ENCODE measurements around the gene THOC3. TPM values are rescaled to one million over a fixed set of nuclear protein-coding genes. Genes with fewer than 3 reads are reported as not detected.
A peak's percentile ranks its signal among the peaks of the same experiment; 100 is the strongest.
"Not testable (repeated sequence)": the region's sequence is repeated elsewhere in the genome, so short reads cannot be mapped to it uniquely, and the experiment has no call there.

THOC3 gene, protein sequence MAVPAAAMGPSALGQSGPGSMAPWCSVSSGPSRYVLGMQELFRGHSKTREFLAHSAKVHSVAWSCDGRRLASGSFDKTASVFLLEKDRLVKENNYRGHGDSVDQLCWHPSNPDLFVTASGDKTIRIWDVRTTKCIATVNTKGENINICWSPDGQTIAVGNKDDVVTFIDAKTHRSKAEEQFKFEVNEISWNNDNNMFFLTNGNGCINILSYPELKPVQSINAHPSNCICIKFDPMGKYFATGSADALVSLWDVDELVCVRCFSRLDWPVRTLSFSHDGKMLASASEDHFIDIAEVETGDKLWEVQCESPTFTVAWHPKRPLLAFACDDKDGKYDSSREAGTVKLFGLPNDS
- total RNA-seq (2014; rRNA removed; shearing (Covaris generic); ENCODE audit: low replicate concordance): 42.8 and 58.1 TPM in 2 replicates

GRCh38 chr5:175967471-175968372 is at the start of gene THOC3:
THOC3 (minus strand) TSS chr5:175968315; CDS start chr5:175968208, 107 bp downstream.
- peak; percentile 76 for DNase-seq
- not testable (repeated sequence) for H3K27me3 ChIP-seq, H3K9me3 ChIP-seq, H3K36me3 ChIP-seq
- H3K4me3 ChIP-seq: peak within 1 kb of the TSS; percentile 83

- H3K4me3 ChIP-seq, H3K27me3 ChIP-seq, H3K36me3 ChIP-seq, H3K9me3 ChIP-seq, DNase-seq: not testable (repeated sequence)
Observed at GRCh38 chr5:176017324-176017723, 49.2 kb upstream of the THOC3 start.

DNA sequence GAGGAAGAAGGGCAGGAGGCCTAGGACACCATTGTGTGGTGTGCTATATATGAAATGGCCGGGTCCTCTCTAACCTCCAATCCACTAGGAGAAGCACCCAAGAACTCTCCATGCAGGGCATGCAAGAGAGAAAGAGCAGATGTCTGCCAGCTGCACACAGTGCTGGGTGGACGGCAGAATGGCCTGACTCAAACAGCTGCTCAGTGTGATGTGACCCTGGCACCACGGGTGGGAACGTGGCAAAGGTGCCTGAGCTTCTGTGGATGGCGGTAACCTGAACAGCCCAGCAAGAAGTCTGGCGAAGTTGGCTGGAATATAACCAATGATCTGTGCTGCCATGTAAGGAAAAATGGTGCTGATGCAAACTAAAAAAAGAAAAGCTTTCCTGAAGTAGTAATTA is 46.2 kb upstream of the THOC3 start:
- not testable (repeated sequence) for H3K9me3 ChIP-seq, H3K36me3 ChIP-seq, H3K27me3 ChIP-seq, DNase-seq, H3K4me3 ChIP-seq

DNA sequence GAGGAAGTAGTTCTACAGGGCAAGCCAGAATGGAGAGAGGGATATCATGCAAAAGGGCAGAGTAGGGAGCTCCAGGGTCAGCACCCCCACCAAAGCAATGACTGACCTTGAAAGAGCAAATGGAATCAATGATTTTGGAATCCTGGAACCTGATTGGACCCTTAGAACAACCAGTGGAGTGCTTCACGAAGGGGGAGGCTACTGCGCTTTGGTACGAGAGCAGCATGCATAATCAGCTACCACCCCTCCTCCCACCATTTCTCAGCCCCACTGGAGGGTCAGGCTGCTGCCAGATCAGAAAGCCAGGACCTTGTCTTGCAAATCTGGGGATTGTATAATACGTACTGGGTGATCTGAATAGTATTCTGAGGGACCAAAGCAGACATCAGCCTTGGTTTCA is 43.0 kb upstream of the THOC3 start:
- H3K36me3 ChIP-seq, DNase-seq, H3K27me3 ChIP-seq, H3K4me3 ChIP-seq, H3K9me3 ChIP-seq: not testable (repeated sequence)

DNA sequence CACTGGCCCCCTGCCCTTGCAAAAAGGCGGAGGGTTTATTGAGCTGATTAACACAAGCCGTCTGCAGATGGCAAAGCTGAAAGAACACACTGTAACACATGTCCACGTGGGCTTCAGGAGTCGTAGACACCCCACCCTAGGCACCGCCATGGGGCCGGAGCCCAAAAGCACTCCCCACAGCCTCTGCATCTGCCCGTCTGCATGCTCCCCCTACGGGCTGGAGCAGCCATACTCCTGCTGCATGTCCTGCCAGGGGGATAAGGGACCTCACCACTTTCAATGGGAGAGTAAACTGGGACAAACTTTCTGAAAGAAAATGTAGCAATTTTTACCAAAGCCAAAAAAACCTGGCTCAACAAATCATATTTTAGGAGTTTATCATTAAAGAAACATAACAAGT is 42.1 kb upstream of the THOC3 start:
- H3K36me3 ChIP-seq, H3K9me3 ChIP-seq, H3K4me3 ChIP-seq, DNase-seq, H3K27me3 ChIP-seq: not testable (repeated sequence)

- not testable (repeated sequence) for H3K9me3 ChIP-seq
Observed at GRCh38 chr5:176007220-176007619, 39.1 kb upstream of the THOC3 start.

DNA sequence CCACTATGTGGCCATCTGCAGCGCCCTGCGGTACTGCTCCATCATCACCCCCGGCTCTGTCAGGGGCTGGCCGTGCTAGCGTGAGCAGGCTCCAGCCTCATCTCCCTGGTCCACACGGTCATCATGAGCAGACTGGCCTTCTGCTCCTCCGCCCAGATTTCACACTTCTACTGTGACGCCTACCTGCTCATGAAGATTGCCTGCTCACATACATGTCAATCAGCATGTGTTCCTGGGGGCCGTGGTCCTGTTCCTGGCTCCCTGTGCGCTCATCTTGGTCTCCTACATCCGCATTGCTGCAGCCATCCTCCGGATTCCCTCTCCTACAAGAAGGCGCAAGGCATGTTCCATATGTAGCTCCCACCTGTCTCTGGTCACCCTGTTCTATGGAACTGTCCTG is 38.7 kb upstream of the THOC3 start:
- not testable (repeated sequence) for H3K9me3 ChIP-seq, H3K36me3 ChIP-seq, DNase-seq, H3K4me3 ChIP-seq, H3K27me3 ChIP-seq

More at GRCh38 chr5:176007220-176007619, 39.1 kb upstream of the THOC3 start:
- H3K4me3 ChIP-seq, H3K36me3 ChIP-seq, DNase-seq, H3K27me3 ChIP-seq: not testable (repeated sequence)

- not testable (repeated sequence) for DNase-seq, H3K36me3 ChIP-seq, H3K4me3 ChIP-seq, H3K27me3 ChIP-seq, H3K9me3 ChIP-seq
Observed at GRCh38 chr5:175997979-175998378, 29.9 kb upstream of the THOC3 start.

DNA sequence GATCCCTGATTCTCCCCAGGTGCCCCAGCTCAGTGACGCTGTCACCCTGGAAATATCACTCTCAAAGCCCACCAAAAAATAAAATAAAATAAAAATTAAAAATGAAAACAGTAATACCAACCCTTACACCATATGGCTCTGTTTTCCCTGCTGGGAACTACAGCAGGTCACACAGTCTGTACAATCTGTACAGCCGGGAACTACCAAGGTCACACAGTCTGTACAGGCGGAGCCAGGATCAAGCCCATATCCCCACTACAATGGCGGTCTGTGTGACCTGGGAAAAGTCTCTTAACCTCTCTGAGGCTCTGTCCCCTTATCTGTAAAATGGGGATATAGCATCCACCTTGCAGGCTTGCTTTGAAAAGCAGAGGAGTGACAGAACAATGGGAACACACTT is 29.4 kb upstream of the THOC3 start:
- H3K9me3 ChIP-seq, H3K27me3 ChIP-seq, DNase-seq, H3K36me3 ChIP-seq, H3K4me3 ChIP-seq: not testable (repeated sequence)

DNA sequence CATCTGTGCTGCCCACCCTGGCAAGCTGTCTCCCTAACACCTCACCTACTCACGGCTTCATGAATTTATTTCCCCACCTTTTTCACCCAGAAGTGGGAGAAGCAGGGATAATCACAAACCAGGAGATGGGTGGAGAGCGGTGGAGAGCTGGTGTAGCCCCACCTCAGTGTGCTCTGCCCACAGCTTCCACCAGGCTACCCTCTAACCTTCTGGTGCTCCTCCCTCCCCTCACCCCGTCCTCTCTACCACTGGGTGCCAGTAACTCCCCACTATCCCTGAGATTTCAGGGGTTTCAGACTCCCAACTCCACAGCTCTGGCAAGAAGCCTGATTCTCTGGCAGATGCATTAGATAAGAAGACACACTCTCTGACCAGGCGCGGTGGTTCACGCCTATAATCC is 28.7 kb upstream of the THOC3 start:
- H3K9me3 ChIP-seq, H3K27me3 ChIP-seq, DNase-seq, H3K36me3 ChIP-seq, H3K4me3 ChIP-seq: not testable (repeated sequence)

DNA sequence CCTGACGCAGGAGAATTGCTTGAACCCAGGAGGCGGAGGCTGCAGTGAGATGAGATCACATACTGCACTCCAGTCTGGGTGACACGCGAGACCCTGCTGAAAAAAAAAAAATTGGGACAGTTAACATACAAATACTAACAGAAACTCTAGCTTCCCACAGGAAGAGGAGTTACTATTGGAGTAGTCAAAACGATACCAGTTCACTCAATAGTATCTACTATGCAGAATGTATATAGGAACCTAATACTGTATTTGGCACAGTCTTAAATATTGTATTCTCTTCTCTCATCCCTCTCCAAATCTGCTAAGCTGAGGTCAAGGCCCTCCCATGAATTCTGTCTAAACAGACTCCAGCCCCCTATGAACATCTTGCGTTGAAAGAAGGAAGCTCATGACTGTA is 27.4 kb upstream of the THOC3 start:
- H3K9me3 ChIP-seq, H3K27me3 ChIP-seq, H3K4me3 ChIP-seq, DNase-seq, H3K36me3 ChIP-seq: not testable (repeated sequence)

- not testable (repeated sequence) for H3K4me3 ChIP-seq, DNase-seq, H3K27me3 ChIP-seq, H3K9me3 ChIP-seq, H3K36me3 ChIP-seq
Observed at GRCh38 chr5:175979371-175979995, 11.4 kb upstream of the THOC3 start.

DNA sequence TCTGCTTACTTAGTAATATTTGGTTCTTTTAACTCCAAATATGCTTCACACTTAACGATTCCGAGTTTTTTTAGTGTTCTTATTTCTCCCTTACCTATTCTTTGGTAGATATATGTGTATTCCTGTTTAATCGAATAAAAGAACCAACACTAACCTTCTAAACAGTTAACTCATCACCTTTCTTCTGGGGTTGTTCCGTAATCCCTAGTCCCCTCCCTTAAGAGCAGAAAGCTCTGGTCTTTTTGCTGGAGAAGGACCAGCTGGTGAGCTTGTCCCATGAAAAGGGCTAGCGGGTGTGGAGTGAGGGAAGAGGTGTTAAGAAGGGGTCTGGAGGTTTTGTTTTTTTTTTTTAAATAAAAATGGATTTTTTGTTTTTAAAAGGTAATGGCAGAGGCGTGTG is 266 bp upstream of the THOC3 start:
- not testable (repeated sequence) for H3K9me3 ChIP-seq, H3K36me3 ChIP-seq, H3K27me3 ChIP-seq, H3K4me3 ChIP-seq, DNase-seq

DNA sequence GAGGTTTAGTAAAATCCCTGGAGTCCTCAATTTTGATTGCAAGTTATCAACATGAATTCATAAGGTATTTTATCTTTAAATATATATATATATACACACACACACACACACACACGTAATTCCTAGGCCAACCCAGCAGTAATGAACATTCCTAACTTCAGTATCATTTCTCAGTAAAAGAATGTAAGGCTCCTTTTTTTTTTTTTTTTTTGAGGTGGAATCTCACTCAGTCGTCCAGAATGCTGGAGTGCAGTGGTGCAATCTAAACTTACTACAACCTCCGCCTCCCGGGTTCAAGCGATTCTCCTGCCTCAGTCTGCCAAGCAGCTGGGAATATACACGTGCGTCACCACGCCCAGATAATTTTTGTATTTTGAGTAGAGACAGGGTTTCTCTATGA is 5.8 kb downstream of the THOC3 start:
- not testable (repeated sequence) for H3K27me3 ChIP-seq, H3K4me3 ChIP-seq, H3K36me3 ChIP-seq, H3K9me3 ChIP-seq, DNase-seq

- H3K27me3 ChIP-seq, H3K4me3 ChIP-seq, H3K9me3 ChIP-seq, DNase-seq, H3K36me3 ChIP-seq: not testable (repeated sequence)
Observed at GRCh38 chr5:175960228-175960627, 7.9 kb downstream of the THOC3 start.

- H3K27me3 ChIP-seq, H3K9me3 ChIP-seq, DNase-seq, H3K4me3 ChIP-seq, H3K36me3 ChIP-seq: not testable (repeated sequence)
Observed at GRCh38 chr5:175958515-175958914, 9.6 kb downstream of the THOC3 start.

GRCh38 chr5:175954107-175954506 is 14.0 kb downstream of the THOC3 start:
- H3K9me3 ChIP-seq, DNase-seq, H3K36me3 ChIP-seq, H3K4me3 ChIP-seq, H3K27me3 ChIP-seq: not testable (repeated sequence)

Data from MG63 (cell line).